ENCODE measurements around the gene ZNF610.
"Not testable (repeated sequence)": the region's sequence is repeated elsewhere in the genome, so short reads cannot be mapped to it uniquely, and the experiment has no call there.

The ZNF610 gene

GRCh38 chr19:52322429-52322828 lies 13.6 kb upstream of the ZNF610 start:
- Histone ChIP-seq H3K27me3 (ENCODE audit: low read depth, low read length) (no peaks in the 10 kb centered on the region), H3K36me3 (replicated peaks; ENCODE audit: low read depth, low read length) (peaks cover 84% of the 10 kb centered on the region), H4K20me1 (ENCODE audit: insufficient read depth, low read length) (no peaks in the 10 kb centered on the region), H3K79me2 (ENCODE audit: low read length) (no peaks in the 10 kb centered on the region), H3K9ac (ENCODE audit: low read length) (no peak overlapping the region), H2AFZ (ENCODE audit: low read depth, low read length) (no peak overlapping the region), H3K4me2 (ENCODE audit: low read length) (no peak overlapping the region), H3K4me1 (ENCODE audit: low read length) (no peaks in the 10 kb centered on the region), H3K4me3 (ENCODE audit: low read length) (no peak overlapping the region), H3K27ac (ENCODE audit: low read length) (no peak overlapping the region), H3K9me3 (ENCODE audit: insufficient read depth, low read length) (peaks cover 80% of the 10 kb centered on the region)
- TF ChIP-seq CTCF (IDR thresholded peaks at IDR 0.05; ENCODE audit: low read depth, low read length) (no peak), EZH2phosphoT487 (IDR thresholded peaks at IDR 0.05; ENCODE audit: low read depth) (no peak)

GRCh38 chr19:52331757-52332156 lies 4.3 kb upstream of the ZNF610 start:
- no peaks in the 10 kb centered on the region for H3K4me1 ChIP-seq (ENCODE audit: low read length)

GRCh38 chr19:52335768-52336116 lies 301 bp upstream of the ZNF610 start:
- Histone ChIP-seq H3K79me2 (ENCODE audit: low read length) (no peaks in the 10 kb centered on the region), H3K4me3 (ENCODE audit: low read length) (no peak overlapping the region), H3K27ac (ENCODE audit: low read length) (no peak overlapping the region), H4K20me1 (ENCODE audit: insufficient read depth, low read length) (no peaks in the 10 kb centered on the region), H3K9ac (ENCODE audit: low read length) (no peak overlapping the region), H2AFZ (ENCODE audit: low read depth, low read length) (no peak overlapping the region), H3K36me3 (replicated peaks; ENCODE audit: low read depth, low read length) (no peaks in the 10 kb centered on the region), H3K4me1 (ENCODE audit: low read length) (no peaks in the 10 kb centered on the region), H3K4me2 (ENCODE audit: low read length) (no peak overlapping the region), H3K9me3 (ENCODE audit: insufficient read depth, low read length) (peaks cover 28% of the 10 kb centered on the region), H3K27me3 (ENCODE audit: low read depth, low read length) (no peaks in the 10 kb centered on the region)
- TF ChIP-seq EZH2phosphoT487 (IDR thresholded peaks at IDR 0.05; ENCODE audit: low read depth) (no peak), CTCF (IDR thresholded peaks at IDR 0.05; ENCODE audit: low read depth, low read length) (no peak)

More at GRCh38 chr19:52331757-52332156, 4.3 kb upstream of the ZNF610 start:
- Histone ChIP-seq H4K20me1 (ENCODE audit: insufficient read depth, low read length) (no peaks in the 10 kb centered on the region), H2AFZ (ENCODE audit: low read depth, low read length) (no peak overlapping the region), H3K9ac (ENCODE audit: low read length) (no peak overlapping the region), H3K27me3 (ENCODE audit: low read depth, low read length) (no peaks in the 10 kb centered on the region), H3K4me3 (ENCODE audit: low read length) (no peak overlapping the region), H3K36me3 (replicated peaks; ENCODE audit: low read depth, low read length) (no peaks in the 10 kb centered on the region), H3K27ac (ENCODE audit: low read length) (no peak overlapping the region), H3K79me2 (ENCODE audit: low read length) (no peaks in the 10 kb centered on the region), H3K9me3 (ENCODE audit: insufficient read depth, low read length) (peaks cover 43% of the 10 kb centered on the region), H3K4me2 (ENCODE audit: low read length) (no peak overlapping the region)
- TF ChIP-seq CTCF (IDR thresholded peaks at IDR 0.05; ENCODE audit: low read depth, low read length), result no peak
- TF ChIP-seq EZH2phosphoT487 (IDR thresholded peaks at IDR 0.05; ENCODE audit: low read depth), result no peak

- Histone ChIP-seq H3K79me2 (ENCODE audit: low read length) (no peaks in the 10 kb centered on the region), H3K27ac (ENCODE audit: low read length) (no peak overlapping the region), H4K20me1 (ENCODE audit: insufficient read depth, low read length) (no peaks in the 10 kb centered on the region), H3K4me1 (ENCODE audit: low read length) (no peaks in the 10 kb centered on the region), H3K9me3 (ENCODE audit: insufficient read depth, low read length) (peaks cover 17% of the 10 kb centered on the region), H3K4me2 (ENCODE audit: low read length) (no peak overlapping the region), H3K27me3 (ENCODE audit: low read depth, low read length) (no peaks in the 10 kb centered on the region), H3K9ac (ENCODE audit: low read length) (no peak overlapping the region), H3K4me3 (ENCODE audit: low read length) (no peak overlapping the region), H3K36me3 (replicated peaks; ENCODE audit: low read depth, low read length) (no peaks in the 10 kb centered on the region), H2AFZ (ENCODE audit: low read depth, low read length) (no peak overlapping the region)
- no peak for TF ChIP-seq EZH2phosphoT487 (IDR thresholded peaks at IDR 0.05; ENCODE audit: low read depth)
- no peak for TF ChIP-seq CTCF (IDR thresholded peaks at IDR 0.05; ENCODE audit: low read depth, low read length)
Measured at GRCh38 chr19:52336791-52337381, 843 bp downstream of the ZNF610 start.

GRCh38 chr19:52339022-52339421 lies 3.0 kb downstream of the ZNF610 start:
- not testable (repeated sequence) for H3K9me3 ChIP-seq (ENCODE audit: insufficient read depth, low read length); H3K4me3 ChIP-seq (ENCODE audit: low read length); H3K27ac ChIP-seq (ENCODE audit: low read length); H3K4me2 ChIP-seq (ENCODE audit: low read length); H3K36me3 ChIP-seq (replicated peaks; ENCODE audit: low read depth, low read length); H2AFZ ChIP-seq (ENCODE audit: low read depth, low read length); H3K4me1 ChIP-seq (ENCODE audit: low read length); H4K20me1 ChIP-seq (ENCODE audit: insufficient read depth, low read length); H3K27me3 ChIP-seq (ENCODE audit: low read depth, low read length); H3K9ac ChIP-seq (ENCODE audit: low read length); H3K79me2 ChIP-seq (ENCODE audit: low read length)
